Loucy (cell line): ENCODE measurements around the gene MT1A.

ENCODE experiments used
- EZH2phosphoT487 ChIP-seq: fragments of 200-600 bp; IDR thresholded peaks from 2 replicates; pipeline ENCODE4 v1.6.1; 2018; ENCODE audit warnings: antibody characterized with exemption, mild to moderate bottlenecking, moderate library complexity, borderline replicate concordance
- TF ChIP-seq, protein P1 (sequence below): fragments of 200-600 bp; sonication (generic); conservative IDR thresholded peaks from 2 replicates; pipeline ENCODE4 v1.5.1; 2014; ENCODE audit warnings: mild to moderate bottlenecking, antibody characterized with exemption, low read length

DNA sequence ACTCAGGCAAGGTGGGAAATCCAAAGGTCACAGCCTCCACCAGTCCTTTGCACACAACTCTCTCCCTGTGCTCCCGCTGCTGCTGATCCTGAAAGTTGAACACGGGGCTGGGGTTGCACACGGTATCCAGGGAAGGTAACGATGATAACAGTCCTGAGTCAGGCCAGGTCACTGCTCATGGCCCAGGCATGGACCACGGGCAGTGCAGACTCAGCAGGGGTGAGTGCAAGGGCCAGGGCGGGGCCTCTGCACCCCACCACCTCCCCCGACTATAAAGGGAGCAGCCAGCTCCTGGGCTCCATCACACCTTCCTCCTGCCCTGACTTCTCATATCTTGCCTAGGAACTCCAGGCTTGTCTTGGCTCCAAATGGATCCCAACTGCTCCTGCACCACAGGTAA is 13.1 kb downstream of the MT1A start, which contains the start of gene MT1B:
- TF ChIP-seq, protein P1, sequence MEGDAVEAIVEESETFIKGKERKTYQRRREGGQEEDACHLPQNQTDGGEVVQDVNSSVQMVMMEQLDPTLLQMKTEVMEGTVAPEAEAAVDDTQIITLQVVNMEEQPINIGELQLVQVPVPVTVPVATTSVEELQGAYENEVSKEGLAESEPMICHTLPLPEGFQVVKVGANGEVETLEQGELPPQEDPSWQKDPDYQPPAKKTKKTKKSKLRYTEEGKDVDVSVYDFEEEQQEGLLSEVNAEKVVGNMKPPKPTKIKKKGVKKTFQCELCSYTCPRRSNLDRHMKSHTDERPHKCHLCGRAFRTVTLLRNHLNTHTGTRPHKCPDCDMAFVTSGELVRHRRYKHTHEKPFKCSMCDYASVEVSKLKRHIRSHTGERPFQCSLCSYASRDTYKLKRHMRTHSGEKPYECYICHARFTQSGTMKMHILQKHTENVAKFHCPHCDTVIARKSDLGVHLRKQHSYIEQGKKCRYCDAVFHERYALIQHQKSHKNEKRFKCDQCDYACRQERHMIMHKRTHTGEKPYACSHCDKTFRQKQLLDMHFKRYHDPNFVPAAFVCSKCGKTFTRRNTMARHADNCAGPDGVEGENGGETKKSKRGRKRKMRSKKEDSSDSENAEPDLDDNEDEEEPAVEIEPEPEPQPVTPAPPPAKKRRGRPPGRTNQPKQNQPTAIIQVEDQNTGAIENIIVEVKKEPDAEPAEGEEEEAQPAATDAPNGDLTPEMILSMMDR: no peak
- no peak for TF ChIP-seq EZH2phosphoT487
